Cortex of kidney (tissue), 1 donor: ENCODE results near the gene LRRC31.

Experiments
- DNase-seq: peaks from one replicate; lab custom pipeline; 2025; lab: John Stamatoyannopoulos, UW

LRRC31 gene

GRCh38 chr3:169863458-169863899 is 6.3 kb downstream of the LRRC31 start:
- DNase-seq: no peak

DNA sequence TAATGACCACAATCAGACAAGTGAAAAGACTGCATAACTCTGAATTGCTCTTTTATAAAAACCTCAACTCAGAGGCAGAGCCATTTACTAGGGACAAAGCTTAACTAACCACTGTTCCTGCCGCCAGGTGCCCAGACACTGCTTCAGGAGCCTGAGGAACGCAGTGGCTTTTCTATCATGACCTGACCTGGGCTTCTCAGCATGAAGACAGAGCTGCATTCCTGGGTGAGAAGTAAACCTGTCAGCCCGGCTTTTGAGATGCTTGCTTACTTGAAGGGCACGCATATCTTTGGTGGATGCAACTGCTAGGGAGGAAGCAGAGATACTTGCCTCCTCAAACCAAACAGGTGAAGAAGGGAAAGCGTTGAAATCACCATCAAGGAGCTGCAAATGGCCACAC is 7.9 kb downstream of the LRRC31 start:
- DNase-seq: no peak

DNA sequence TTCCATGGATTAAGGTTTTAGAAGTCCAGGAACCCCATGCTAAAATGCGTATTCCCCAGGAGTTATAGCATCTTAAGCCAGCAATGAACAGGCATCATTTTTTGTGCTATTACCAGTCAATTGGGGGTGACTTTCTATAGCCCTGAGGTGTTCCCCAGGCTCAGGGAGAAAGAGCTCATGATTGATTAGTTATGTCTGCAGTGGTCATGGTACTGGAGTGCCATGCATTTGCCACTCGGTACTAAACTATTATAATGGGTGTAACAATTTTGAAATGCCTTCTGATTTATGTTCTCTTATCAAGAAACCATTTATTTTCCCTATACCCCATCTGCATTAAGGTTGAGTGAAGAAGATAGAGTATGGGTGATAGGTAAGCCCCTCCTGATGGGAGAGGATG is 11.9 kb downstream of the LRRC31 start:
- DNase-seq: no peak

DNA sequence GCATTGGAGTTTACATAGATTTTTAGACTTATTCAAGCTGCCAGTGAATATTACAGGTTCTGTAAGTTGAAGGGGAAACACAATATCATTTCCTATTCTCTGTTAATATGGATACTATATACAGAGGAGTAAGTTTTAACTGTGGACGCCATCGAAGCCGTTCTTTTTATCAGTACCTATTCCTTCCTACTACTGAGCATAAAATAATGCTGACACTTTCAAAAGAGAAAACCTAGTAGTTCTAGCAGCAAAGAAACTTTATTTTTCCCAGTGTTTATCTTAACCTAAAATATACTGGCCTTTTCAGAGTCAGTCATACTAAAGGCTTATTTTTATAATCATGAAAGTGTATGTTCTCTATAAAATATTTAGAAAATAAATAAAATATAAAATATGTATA is 14.2 kb downstream of the LRRC31 start:
- DNase-seq: no peak

DNA sequence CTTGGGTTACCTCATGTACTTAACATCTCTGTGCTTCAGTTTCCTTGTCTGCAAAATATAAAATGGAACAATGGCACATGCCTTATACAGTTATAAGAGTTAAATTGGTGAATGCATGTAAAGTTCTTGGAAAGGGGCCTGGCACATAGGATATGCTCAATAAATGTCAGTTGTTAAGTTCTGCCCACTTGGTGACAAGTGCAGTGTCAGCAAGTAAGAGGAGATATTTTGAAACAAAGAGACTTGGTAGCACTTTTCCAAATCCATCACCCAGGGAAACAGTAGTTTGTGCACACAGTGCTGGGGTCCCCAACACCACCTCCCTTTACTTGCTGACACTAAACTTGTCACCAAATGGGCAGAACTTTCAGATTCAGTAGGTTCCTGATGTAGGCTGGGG is 19.1 kb downstream of the LRRC31 start:
- no peak for DNase-seq

- no peak for DNase-seq
These were observed 21.0 kb downstream of the LRRC31 start for GRCh38 chr3:169848741-169849140.

DNA sequence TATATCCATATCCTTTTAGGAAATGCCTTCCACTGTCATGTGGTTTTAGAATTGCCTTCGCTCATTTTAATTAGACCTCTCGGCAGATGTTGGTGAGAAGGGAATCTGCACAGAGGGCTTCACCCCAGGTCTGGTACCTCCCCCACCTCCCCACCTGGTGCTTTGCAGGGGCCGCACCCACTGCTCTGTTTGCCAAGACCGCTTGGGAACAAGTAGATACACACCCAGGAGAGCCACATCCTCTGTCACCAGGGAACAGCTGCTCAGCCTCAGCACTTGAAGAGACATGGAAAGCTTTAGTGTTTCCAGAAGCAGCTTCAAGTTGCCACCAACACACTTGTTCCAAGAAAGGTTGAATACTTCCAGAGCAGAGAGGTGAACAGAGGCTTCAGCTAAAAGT is 21.8 kb downstream of the LRRC31 start:
- no peak for DNase-seq

DNA sequence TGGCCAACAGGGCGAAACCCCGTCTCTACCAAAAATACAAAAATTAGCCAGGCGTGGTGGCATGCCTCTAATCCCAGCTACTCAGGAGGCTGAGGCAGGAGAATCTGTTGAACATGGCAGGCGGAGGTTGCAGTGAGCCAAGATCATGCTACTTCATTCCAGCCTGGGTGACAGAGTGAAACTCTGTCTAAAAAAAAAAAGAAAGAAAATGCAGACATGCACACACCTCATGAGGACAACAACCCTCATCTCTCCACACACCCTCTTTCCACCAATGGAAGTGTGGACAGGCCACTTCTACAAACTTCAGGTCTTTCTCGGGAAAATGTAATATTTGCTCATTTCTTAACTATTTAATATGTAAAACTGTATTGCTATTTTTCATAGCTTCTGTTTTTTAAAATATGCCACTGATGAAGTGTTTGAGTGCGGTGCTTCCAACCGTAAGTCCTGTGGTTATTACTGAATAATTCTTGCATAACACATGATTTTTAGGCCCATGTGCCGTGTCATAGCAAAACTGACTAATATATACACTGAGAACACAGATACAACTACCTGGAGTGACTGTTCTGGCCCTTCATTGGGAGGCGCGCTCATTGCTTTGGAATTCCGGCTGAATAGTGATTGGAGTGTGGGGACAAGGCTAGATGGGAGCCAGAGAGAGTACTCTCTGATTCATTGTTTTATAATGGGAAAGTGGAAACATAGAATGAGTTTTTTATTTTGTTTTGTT is 23.1 kb downstream of the LRRC31 start:
- no peak for DNase-seq

DNA sequence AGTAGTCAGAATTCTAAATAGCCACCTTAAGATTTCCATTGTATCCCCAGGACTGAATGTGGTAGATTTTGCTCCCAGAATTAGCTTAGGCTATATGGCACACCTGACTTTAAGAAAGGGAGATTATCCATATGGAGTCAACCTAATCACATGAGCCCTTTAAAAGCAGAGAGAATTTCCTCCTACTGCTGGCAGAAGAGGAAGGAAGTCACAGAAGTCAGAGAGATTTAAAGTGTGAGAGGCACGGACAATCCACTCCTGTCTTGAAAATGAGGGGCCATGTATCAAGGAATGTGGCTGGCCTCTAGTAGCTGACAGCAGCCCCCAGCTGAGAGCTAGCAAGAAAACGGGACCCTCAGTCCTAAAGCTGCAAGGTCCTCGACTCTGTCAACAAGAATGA is 26.8 kb downstream of the LRRC31 start:
- DNase-seq: no peak

- no peak for DNase-seq
These were observed 28.6 kb downstream of the LRRC31 start for GRCh38 chr3:169841171-169841570.

- DNase-seq: no peak
These were observed 31.2 kb downstream of the LRRC31 start for GRCh38 chr3:169838511-169839030.

- DNase-seq: no peak
These were observed 32.8 kb downstream of the LRRC31 start for GRCh38 chr3:169836942-169837275.

GRCh38 chr3:169836078-169836941 is 33.4 kb downstream of the LRRC31 start:
- DNase-seq: no peak

DNA sequence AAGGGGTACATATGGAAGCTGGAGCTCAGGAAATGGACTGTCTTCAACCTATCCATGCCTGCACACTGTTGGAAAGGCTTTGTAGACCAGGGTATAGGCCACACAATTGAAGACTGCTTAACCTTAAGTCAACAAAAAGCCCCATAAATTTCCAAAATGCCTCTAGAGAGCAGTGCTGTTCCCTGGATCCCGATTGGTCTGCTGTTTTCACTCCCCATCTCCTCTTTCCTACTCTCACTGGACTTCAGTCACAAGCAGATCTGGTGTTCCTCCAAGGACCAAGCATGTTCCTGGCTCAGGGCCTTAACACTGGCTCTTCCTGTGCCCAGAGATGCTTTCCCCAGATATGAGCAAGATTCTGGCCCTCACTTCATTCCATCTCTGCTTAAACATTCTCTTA is 34.2 kb downstream of the LRRC31 start:
- no peak for DNase-seq

- DNase-seq: no peak
These were observed 42.0 kb downstream of the LRRC31 start for GRCh38 chr3:169827712-169828111.

GRCh38 chr3:169825316-169825715 is 44.4 kb downstream of the LRRC31 start:
- DNase-seq: no peak

DNA sequence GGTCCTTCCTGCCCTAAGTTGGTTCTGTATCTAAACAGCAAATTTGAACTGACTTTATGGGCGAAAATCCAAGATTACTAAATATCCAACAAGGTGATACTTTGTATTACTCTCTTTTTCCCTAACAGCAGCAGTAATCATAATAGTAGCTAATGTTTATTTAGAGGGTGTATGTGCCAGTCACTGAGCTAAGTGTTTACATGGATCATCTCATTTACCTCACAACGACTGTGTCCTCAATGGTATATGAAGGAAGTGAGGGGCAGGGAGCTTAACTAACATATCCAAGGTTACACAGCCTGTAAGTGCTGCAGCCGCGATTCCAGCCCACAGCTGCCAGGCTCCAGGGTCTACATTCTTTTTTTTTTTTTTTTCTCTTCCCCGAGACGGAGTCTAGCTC is 46.8 kb downstream of the LRRC31 start:
- no peak for DNase-seq

DNA sequence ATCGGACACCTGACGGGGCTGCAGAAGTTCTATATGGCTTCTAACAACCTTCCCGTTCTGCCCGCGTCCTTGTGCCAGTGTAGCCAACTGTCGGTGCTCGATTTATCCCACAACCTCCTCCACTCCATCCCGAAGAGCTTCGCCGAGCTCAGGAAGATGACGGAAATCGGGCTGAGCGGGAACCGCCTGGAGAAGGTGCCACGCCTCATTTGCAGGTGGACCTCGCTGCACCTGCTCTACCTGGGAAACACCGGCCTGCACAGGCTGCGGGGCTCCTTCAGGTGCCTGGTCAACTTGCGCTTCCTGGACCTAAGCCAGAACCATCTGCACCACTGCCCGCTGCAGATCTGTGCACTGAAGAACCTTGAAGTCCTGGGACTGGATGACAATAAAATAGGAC is 47.2 kb downstream of the LRRC31 start:
- no peak for DNase-seq

GRCh38 chr3:169822091-169822490 is 47.6 kb downstream of the LRRC31 start:
- DNase-seq: no peak

GRCh38 chr3:169818316-169818715 is 51.4 kb downstream of the LRRC31 start:
- no peak for DNase-seq

DNA sequence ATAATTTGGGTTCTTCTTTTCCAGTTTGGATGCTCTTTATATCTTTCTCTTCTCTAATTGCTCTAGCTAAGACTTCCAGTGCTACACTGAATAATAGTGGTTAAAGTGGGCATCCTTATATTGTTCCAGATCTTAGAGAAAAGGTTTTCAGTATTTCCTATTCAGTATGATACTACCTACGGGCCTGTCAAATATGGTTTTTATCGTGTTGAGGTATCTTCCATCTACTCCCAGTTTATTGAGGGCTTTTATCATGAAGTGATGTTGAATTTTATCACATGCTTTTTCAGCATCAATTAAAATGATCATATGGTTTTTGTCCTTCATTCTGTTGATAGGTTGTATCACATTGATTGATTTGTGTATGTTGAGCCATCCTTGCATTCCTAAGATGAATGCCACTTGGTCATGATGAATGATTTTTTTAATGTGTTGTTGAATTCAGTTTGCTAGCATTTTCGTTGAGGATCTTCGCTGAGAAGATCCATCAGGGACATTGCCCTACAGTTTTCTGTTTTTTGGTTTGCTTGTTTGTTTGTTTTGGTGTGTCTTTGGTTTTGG is 54.1 kb downstream of the LRRC31 start:
- DNase-seq: no peak

- no peak for DNase-seq
These were observed 55.8 kb downstream of the LRRC31 start for GRCh38 chr3:169813757-169814517.
